ENCODE data around the gene URM1.

- TF ChIP-seq, protein P1, sequence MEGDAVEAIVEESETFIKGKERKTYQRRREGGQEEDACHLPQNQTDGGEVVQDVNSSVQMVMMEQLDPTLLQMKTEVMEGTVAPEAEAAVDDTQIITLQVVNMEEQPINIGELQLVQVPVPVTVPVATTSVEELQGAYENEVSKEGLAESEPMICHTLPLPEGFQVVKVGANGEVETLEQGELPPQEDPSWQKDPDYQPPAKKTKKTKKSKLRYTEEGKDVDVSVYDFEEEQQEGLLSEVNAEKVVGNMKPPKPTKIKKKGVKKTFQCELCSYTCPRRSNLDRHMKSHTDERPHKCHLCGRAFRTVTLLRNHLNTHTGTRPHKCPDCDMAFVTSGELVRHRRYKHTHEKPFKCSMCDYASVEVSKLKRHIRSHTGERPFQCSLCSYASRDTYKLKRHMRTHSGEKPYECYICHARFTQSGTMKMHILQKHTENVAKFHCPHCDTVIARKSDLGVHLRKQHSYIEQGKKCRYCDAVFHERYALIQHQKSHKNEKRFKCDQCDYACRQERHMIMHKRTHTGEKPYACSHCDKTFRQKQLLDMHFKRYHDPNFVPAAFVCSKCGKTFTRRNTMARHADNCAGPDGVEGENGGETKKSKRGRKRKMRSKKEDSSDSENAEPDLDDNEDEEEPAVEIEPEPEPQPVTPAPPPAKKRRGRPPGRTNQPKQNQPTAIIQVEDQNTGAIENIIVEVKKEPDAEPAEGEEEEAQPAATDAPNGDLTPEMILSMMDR (IDR thresholded peaks at IDR 0.05) = no peak
- TF ChIP-seq POLR2A (IDR thresholded peaks at IDR 0.05) (no peak), POLR2AphosphoS5 (IDR thresholded peaks at IDR 0.05) (no peak), EP300 (IDR thresholded peaks at IDR 0.05; ENCODE audit: low read depth) (no peak)
Observed at GRCh38 chr9:128370367-128370751, 815 bp upstream of the URM1 start.

Measured in transverse colon (tissue), 4 donors.